GM19324 (cell line): ENCODE data around the gene PTGES2.
A peak's percentile ranks its signal among the peaks of the same experiment; 100 is the strongest.

Source experiments
- ATAC-seq: cut with Tn5 transposase; IDR thresholded peaks from one replicate; pipeline ENCODE4 v1.9.1; 2021; ENCODE audit warnings: mild to moderate bottlenecking, moderate library complexity; ENCODE audit not compliant: unreplicated experiment, low FRiP score

PTGES2 gene

GRCh38 chr9:128106181-128106939 lies 21.2 kb downstream of the PTGES2 start:
- no peak for ATAC-seq

GRCh38 chr9:128105538-128106175 lies 21.9 kb downstream of the PTGES2 start:
- no peak for ATAC-seq

- no peak for ATAC-seq
These were observed 23.3 kb downstream of the PTGES2 start for GRCh38 chr9:128104171-128104618.

GRCh38 chr9:128103589-128103962 lies 24.0 kb downstream of the PTGES2 start:
- ATAC-seq, result no peak

GRCh38 chr9:128102861-128103588 lies 24.5 kb downstream of the PTGES2 start:
- no peak for ATAC-seq

- ATAC-seq, result no peak
These were observed 25.3 kb downstream of the PTGES2 start for GRCh38 chr9:128102196-128102595.

GRCh38 chr9:128101690-128102089 lies 25.8 kb downstream of the PTGES2 start:
- no peak for ATAC-seq

GRCh38 chr9:128101231-128101661 lies 26.3 kb downstream of the PTGES2 start:
- no peak for ATAC-seq

- no peak for ATAC-seq
These were observed 26.9 kb downstream of the PTGES2 start for GRCh38 chr9:128100581-128100980.

- ATAC-seq, result no peak
These were observed 27.5 kb downstream of the PTGES2 start for GRCh38 chr9:128099932-128100491.

- ATAC-seq, result no peak
These were observed 28.1 kb downstream of the PTGES2 start for GRCh38 chr9:128099231-128099931.

- ATAC-seq, result no peak
These were observed 29.0 kb downstream of the PTGES2 start for GRCh38 chr9:128098297-128099230.

- ATAC-seq, result no peak
These were observed 29.8 kb downstream of the PTGES2 start for GRCh38 chr9:128097543-128098296.

- ATAC-seq, result no peak
These were observed 30.7 kb downstream of the PTGES2 start for GRCh38 chr9:128096616-128097536.

GRCh38 chr9:128094950-128095544 lies 32.5 kb downstream of the PTGES2 start:
- ATAC-seq, result no peak

GRCh38 chr9:128094166-128094949 lies 33.2 kb downstream of the PTGES2 start:
- ATAC-seq, result peak; percentile 79
